Activated naive CD4-positive, alpha-beta T cell treated with anti-CD3 and anti-CD28 coated beads for 36 hours (primary cell): ENCODE data around the gene PPP1R9B. TPM values are rescaled to one million over a fixed set of nuclear protein-coding genes. Genes with fewer than 3 reads are reported as not detected.

Experiments
- CTCF ChIA-PET: fragments of 350-600 bp; sonication (Branson Sonifier 250); formaldehyde crosslinking; loops from one replicate; lab custom pipeline; 2021; ENCODE audit warnings: antibody characterized with exemption; lab: Charles Lee
- DNase-seq: peaks from one replicate; pipeline ENCODE4 v3.0.0-alpha.2; 2020
- H3K27ac Mint-ChIP-seq: one replicate; pipeline ENCODE4 v1.8.0; 2021; ENCODE audit warnings: mild to moderate bottlenecking, mixed read lengths
- H3K27me3 Mint-ChIP-seq: one replicate; pipeline ENCODE4 v1.8.0; 2021; ENCODE audit warnings: low read depth, mixed read lengths
- H3K36me3 Mint-ChIP-seq: one replicate; pipeline ENCODE4 v1.8.0; 2021; ENCODE audit warnings: low read depth, mixed read lengths
- H3K4me1 Mint-ChIP-seq: one replicate; pipeline ENCODE4 v1.8.0; 2021; ENCODE audit warnings: low read depth, mixed read lengths
- H3K4me3 Mint-ChIP-seq: one replicate; pipeline ENCODE4 v1.8.0; 2021; ENCODE audit warnings: mild to moderate bottlenecking, moderate library complexity, mixed read lengths
- H3K9me3 Mint-ChIP-seq: one replicate; pipeline ENCODE4 v1.8.0; 2021; ENCODE audit warnings: mixed read lengths
- intact Hi-C: fragments of 100-400 bp; cut with micrococcal nuclease; formaldehyde crosslinking; loops from one replicate; pipeline ENCODE4 v1.15.1; 2023
- total RNA-seq, 2 experiments: library from RNA; stranded (reverse); gene quantifications; one replicate each; pipeline ENCODE4 v1.2.3, GENCODE V29; 2021

PPP1R9B gene
- total RNA-seq, 2 experiments from 2014 or later, result 67.7 TPM

GRCh38 chr17:50132104-50132794 is 18.2 kb downstream of the PPP1R9B start:
- H3K4me3 Mint-ChIP-seq, result no peak overlapping the region
- CTCF ChIA-PET, result interaction anchor here (0.6 to 3.1 kb wide), 4 partner anchors 15 to 82 kb away, joined by 3 to 7 read pairs (median 3); no protein-coding TSS in a partner anchor
- H3K9me3 Mint-ChIP-seq, result no peaks in the 10 kb centered on the region
- peaks cover 17% of the 10 kb centered on the region for H3K27me3 Mint-ChIP-seq
- intact Hi-C loops, result no loop called here
- peaks cover 23% of the 10 kb centered on the region for H3K36me3 Mint-ChIP-seq
- H3K27ac Mint-ChIP-seq, result no peak overlapping the region
- H3K4me1 Mint-ChIP-seq, result peaks cover 24% of the 10 kb centered on the region
- DNase-seq, result no peak

GRCh38 chr17:50130559-50131305 is 19.7 kb downstream of the PPP1R9B start:
- peaks cover 24% of the 10 kb centered on the region for H3K4me1 Mint-ChIP-seq
- no peak for DNase-seq
- intact Hi-C loops, result loop anchor here (2.0 kb wide), 1 partner anchor 16 kb away; no protein-coding TSS in a partner anchor
- peak overlapping the region; percentile 46 for H3K4me3 Mint-ChIP-seq
- H3K9me3 Mint-ChIP-seq, result no peaks in the 10 kb centered on the region
- CTCF ChIA-PET, result interaction anchor here (0.6 to 3.1 kb wide), 9 partner anchors 8 to 146 kb away, joined by 3 to 8 read pairs (median 4); partner anchors contain the start of gene PDK2
- H3K27ac Mint-ChIP-seq, result no peak overlapping the region
- H3K27me3 Mint-ChIP-seq, result peaks cover 17% of the 10 kb centered on the region
- peaks cover 12% of the 10 kb centered on the region for H3K36me3 Mint-ChIP-seq

DNA sequence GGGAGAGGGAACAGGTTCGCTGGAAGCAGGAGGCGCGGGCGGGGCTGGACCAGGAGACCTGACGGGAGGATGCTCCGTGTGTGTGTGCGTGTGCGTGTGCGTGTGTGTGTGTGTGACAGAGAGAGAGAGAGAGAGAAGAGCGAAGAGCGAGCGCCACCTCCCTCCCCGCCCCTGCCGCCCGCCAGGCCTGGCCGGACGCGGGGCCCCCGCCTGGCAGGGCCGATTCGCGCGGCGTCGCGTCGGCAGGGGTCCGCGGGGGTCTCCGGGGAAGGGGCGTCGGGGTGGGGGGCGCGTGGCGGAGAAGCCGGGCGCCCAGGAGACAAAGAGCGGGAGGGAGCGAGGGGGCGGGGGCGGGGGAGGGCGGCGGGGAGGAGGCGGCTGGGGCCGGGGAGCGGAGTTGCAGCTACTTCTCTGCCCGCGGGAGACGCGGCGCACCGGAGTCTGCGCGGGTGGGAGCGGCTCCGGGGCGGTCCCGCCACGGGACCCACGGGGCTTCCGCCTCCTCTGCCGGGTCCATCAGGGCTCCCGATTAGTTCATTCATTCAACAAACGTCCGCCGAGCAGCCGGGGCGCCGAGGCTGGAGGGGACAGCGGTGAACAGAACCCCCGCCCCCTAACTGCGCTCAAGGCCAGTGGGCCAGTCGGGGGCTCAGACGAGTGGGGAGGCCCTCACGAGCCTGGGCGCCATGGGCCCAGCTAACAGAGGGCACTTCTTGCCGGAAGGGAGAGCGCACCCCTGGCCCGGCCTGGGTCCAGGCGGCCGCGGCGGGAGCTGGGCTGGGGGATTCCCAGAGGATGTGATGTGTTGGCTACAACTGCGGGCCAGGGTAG is 20.5 kb downstream of the PPP1R9B start, which contains the start of gene SAMD14:
Gene SAMD14, minus strand, starts transcription at position 433 of the 831 bp plus-strand sequence. CDS start 5,201 bp downstream, outside the sequence.
- CTCF ChIA-PET, result interaction anchor here (1.1 to 3.1 kb wide), 7 partner anchors 9 to 36 kb away, joined by 3 to 8 read pairs (median 4); partner anchors contain the start of gene PDK2
- peaks cover 24% of the 10 kb centered on the region for H3K4me1 Mint-ChIP-seq

GRCh38 chr17:50129353-50129727 is 21.1 kb downstream of the PPP1R9B start:
- no peaks in the 10 kb centered on the region for H3K9me3 Mint-ChIP-seq
- intact Hi-C loops, result no loop called here
- H3K36me3 Mint-ChIP-seq, result peaks cover 9% of the 10 kb centered on the region
- peaks cover 17% of the 10 kb centered on the region for H3K27me3 Mint-ChIP-seq
- H3K4me1 Mint-ChIP-seq, result peaks cover 24% of the 10 kb centered on the region
- no peak for DNase-seq
- CTCF ChIA-PET, result interaction anchor here (1.4 to 3.1 kb wide), 2 partner anchors 15 to 33 kb away, joined by 3 to 7 read pairs; no protein-coding TSS in a partner anchor
- no peak overlapping the region for H3K27ac Mint-ChIP-seq
- peak overlapping the region; percentile 67 for H3K4me3 Mint-ChIP-seq

More for the DNA sequence above, 20.5 kb downstream of the PPP1R9B start, which contains the start of gene SAMD14:
- Mint-ChIP-seq H3K4me3 (peak within 1 kb of the TSS; percentile 67), H3K9me3 (no peaks in the 10 kb centered on the region), H3K36me3 (peaks cover 9% of the 10 kb centered on the region), H3K27ac (no peak within 1 kb of the TSS), H3K27me3 (peaks cover 17% of the 10 kb centered on the region)
- intact Hi-C loops, result loop anchor here (2.0 kb wide), 1 partner anchor 15 kb away; no protein-coding TSS in a partner anchor
- peak; percentile 58 for DNase-seq

- intact Hi-C loops, result no loop called here
- DNase-seq, result no peak
- Mint-ChIP-seq H3K4me1 (peaks cover 24% of the 10 kb centered on the region), H3K27ac (no peak overlapping the region), H3K36me3 (peaks cover 5% of the 10 kb centered on the region), H3K27me3 (peaks cover 17% of the 10 kb centered on the region), H3K4me3 (peak overlapping the region; percentile 28), H3K9me3 (no peaks in the 10 kb centered on the region)
- CTCF ChIA-PET, result interaction anchor here (3.1 kb wide), 1 partner anchor 14 kb away, joined by 7 read pairs; no protein-coding TSS in a partner anchor
These were observed 21.8 kb downstream of the PPP1R9B start for GRCh38 chr17:50128441-50129352.

DNA sequence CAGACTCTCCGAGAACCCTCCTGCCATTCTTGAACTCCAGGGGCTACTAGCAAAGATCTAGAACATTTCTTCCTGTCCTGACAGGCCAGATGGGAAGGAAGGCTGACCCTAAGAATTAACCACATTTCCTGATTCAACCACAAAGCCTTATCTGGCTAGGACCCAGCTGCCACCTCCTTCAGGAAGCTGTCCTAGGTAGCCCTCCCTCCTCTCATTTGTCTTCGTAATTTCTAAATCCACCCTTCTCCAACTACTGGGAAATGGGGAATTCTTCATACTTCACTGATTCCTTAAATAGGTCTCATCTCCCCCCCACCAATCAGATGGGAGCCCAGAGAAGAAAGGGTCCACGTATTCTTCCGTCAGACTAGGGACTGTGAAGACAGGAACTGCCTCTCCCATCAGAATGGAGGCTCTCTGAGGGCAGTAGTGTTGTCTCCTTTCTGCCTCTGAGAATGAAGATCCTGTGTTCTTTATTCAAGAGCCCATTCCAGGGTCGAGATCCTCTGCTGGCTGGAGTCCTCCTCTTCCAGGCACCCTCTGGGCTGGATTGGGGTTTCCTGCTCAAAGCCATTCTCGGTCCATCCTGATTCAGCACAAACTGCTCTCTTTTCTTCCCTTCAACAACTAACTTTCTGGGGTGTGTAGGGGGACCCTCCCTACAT is 22.6 kb downstream of the PPP1R9B start:
- intact Hi-C loops, result no loop called here
- Mint-ChIP-seq H3K27ac (no peak overlapping the region), H3K27me3 (peaks cover 17% of the 10 kb centered on the region), H3K4me1 (peaks cover 24% of the 10 kb centered on the region), H3K4me3 (no peak overlapping the region), H3K36me3 (peaks cover 5% of the 10 kb centered on the region), H3K9me3 (no peaks in the 10 kb centered on the region)
- CTCF ChIA-PET, result no interaction called here
- DNase-seq, result no peak

- Mint-ChIP-seq H3K27me3 (peaks cover 17% of the 10 kb centered on the region), H3K4me1 (peaks cover 9% of the 10 kb centered on the region), H3K27ac (no peak overlapping the region), H3K4me3 (no peak overlapping the region), H3K36me3 (no peaks in the 10 kb centered on the region), H3K9me3 (no peaks in the 10 kb centered on the region)
- CTCF ChIA-PET, result interaction anchor here (0.8 to 1.7 kb wide), 5 partner anchors 9 to 53 kb away, joined by 3 to 5 read pairs (median 4); partner anchors contain the start of gene PDK2
- intact Hi-C loops, result no loop called here
- DNase-seq, result no peak
These were observed 25.0 kb downstream of the PPP1R9B start for GRCh38 chr17:50125420-50125997.

- H3K27me3 Mint-ChIP-seq, result peaks cover 14% of the 10 kb centered on the region
- intact Hi-C loops, result no loop called here
- CTCF ChIA-PET, result interaction anchor here (1.7 to 2.8 kb wide), 3 partner anchors 9 to 29 kb away, joined by 4 to 11 read pairs (median 5); no protein-coding TSS in a partner anchor
- no peak overlapping the region for H3K27ac Mint-ChIP-seq
- H3K4me3 Mint-ChIP-seq, result no peak overlapping the region
- peaks cover 4% of the 10 kb centered on the region for H3K4me1 Mint-ChIP-seq
- no peak for DNase-seq
- H3K9me3 Mint-ChIP-seq, result no peaks in the 10 kb centered on the region
- no peaks in the 10 kb centered on the region for H3K36me3 Mint-ChIP-seq
These were observed 26.7 kb downstream of the PPP1R9B start for GRCh38 chr17:50123649-50124349.

GRCh38 chr17:50122945-50123344 is 27.5 kb downstream of the PPP1R9B start:
- no peaks in the 10 kb centered on the region for H3K4me1 Mint-ChIP-seq
- intact Hi-C loops, result no loop called here
- no peak overlapping the region for H3K27ac Mint-ChIP-seq
- H3K9me3 Mint-ChIP-seq, result no peaks in the 10 kb centered on the region
- H3K4me3 Mint-ChIP-seq, result no peak overlapping the region
- CTCF ChIA-PET, result interaction anchor here (1.1 to 2.8 kb wide), 5 partner anchors 8 to 116 kb away, joined by 4 to 11 read pairs (median 5); no protein-coding TSS in a partner anchor
- H3K36me3 Mint-ChIP-seq, result no peaks in the 10 kb centered on the region
- DNase-seq, result no peak
- H3K27me3 Mint-ChIP-seq, result peaks cover 11% of the 10 kb centered on the region
